Measurements from ENCODE around the gene RSRC2.

Gene RSRC2

GRCh38 chr12:122527478-122527944 is 775 bp upstream of the RSRC2 start:
- DNase-seq (ENCODE audit: low spot score) = no peak
- Histone ChIP-seq H3K27me3 (ENCODE audit: control insufficient read depth in 3 of 3, insufficient read depth in 3 of 3, low read depth in 1 of 3, low read length in 3 of 3) (no peaks in the 10 kb centered on the region), H3K36me3 (replicated peaks in 1 of 2; ENCODE audit: control insufficient read depth in 2 of 2, insufficient read depth in 2 of 2, low read length in 2 of 2) (peaks cover 10 to 62% of the 10 kb centered on the region in 2 donors)

DNA sequence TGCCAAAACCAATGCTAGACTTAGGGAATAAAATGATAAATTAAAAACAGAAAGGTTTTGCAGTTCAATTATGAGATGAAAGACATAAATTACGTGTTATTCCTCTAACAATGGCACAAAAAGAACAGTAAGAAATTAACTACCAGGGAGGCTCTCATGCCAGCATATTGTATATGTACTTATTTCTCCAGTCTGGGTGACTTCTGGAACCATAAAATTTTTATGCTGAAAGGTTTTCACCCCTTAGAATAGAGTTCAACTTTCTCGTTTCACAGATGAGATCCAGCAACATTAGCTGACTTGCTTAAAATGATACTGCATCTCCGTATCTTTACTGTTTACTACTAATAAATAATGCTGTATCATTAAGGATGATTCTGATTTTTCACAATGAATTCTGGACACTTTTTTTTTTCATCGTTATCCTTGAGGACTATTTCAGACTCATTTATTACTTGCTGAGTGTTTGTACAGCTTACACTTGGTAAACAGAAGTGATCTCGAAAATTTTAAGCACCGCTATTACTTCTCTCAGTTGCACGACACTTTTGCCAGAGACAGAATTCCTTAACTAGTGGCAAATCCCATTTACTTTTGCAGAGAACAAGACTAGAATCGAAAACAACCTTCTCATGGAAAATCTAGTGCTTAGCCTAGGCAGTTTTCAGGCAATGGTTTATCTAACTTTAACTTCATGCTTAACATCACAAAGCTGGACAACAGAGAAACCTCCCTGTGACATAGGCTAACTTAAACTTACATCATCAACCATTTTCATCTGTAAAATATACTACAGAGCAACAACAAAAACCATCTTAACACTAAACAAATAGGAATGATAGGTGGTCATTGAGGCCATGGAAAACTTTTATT is 2.7 kb downstream of the RSRC2 start:
- no peak overlapping the region for H3K18ac ChIP-seq (ENCODE audit: low read length)
- peaks cover 3 to 17% of the 10 kb centered on the region in 2 donors for H3K4me1 ChIP-seq (ENCODE audit: control insufficient read depth in 2 of 2, insufficient read depth in 1 of 2, low read depth in 1 of 2, low read length in 2 of 2)
- no peak overlapping the region for H2BK15ac ChIP-seq (ENCODE audit: low read length)
- H3K4me3 ChIP-seq (ENCODE audit: low read length in 2 of 2) = peak overlapping the region in 1 of 2 donors; percentile 54
- DNase-seq (ENCODE audit: low spot score) = no peak
- no peak overlapping the region for H2AK5ac ChIP-seq (ENCODE audit: low read depth, low read length)
- H2AFZ ChIP-seq (ENCODE audit: low read length) = no peak overlapping the region
- no peak overlapping the region for H4K8ac ChIP-seq (ENCODE audit: low read depth, low read length)
- H3K9ac ChIP-seq (ENCODE audit: low read depth, low read length, poor library complexity) = no peak overlapping the region
- H3K4ac ChIP-seq (ENCODE audit: low read length) = no peak overlapping the region
- no peak overlapping the region for H3K14ac ChIP-seq (ENCODE audit: low read length)
- no peak overlapping the region for H2BK12ac ChIP-seq (ENCODE audit: low read length)
- no peaks in the 10 kb centered on the region for H3K79me1 ChIP-seq (ENCODE audit: low read depth, low read length)
- H3K27ac ChIP-seq (replicated peaks; ENCODE audit: low read length) = no peak overlapping the region
- no peak overlapping the region for H2BK5ac ChIP-seq (ENCODE audit: low read length)
- H3K9me3 ChIP-seq (replicated peaks in 1 of 2; ENCODE audit: control insufficient read depth in 2 of 2, insufficient read depth in 1 of 2, low read depth in 1 of 2, low read length in 2 of 2) = no peaks in the 10 kb centered on the region
- no CpG with 5 or more reads among the region's 8 CpGs for WGBS, 2 donors (ENCODE audit: extremely low coverage in 2 of 2, insufficient read length in 2 of 2, insufficient replicate concordance in 1 of 2)
- peaks cover 12 to 69% of the 10 kb centered on the region in 2 donors for H3K36me3 ChIP-seq (replicated peaks in 1 of 2; ENCODE audit: control insufficient read depth in 2 of 2, insufficient read depth in 2 of 2, low read length in 2 of 2)
- no peak overlapping the region for H4K91ac ChIP-seq (ENCODE audit: low read depth, low read length, poor library complexity)
- no peak overlapping the region for H3K23ac ChIP-seq (ENCODE audit: low read depth, low read length, poor library complexity)
- no peak overlapping the region for H2BK120ac ChIP-seq (ENCODE audit: low read depth, low read length)
- no peaks in the 10 kb centered on the region for H3K27me3 ChIP-seq (ENCODE audit: control insufficient read depth in 3 of 3, insufficient read depth in 3 of 3, low read depth in 1 of 3, low read length in 3 of 3)
- no peak overlapping the region for H3K4me2 ChIP-seq (ENCODE audit: insufficient read depth, low read length, poor library complexity, severe bottlenecking)

More at GRCh38 chr12:122527478-122527944, 775 bp upstream of the RSRC2 start:
- H2AFZ ChIP-seq (ENCODE audit: low read length) = peak overlapping the region; percentile 81
- H2BK12ac ChIP-seq (ENCODE audit: low read length) = no peak overlapping the region
- peak overlapping the region; percentile 85 for H3K9ac ChIP-seq (ENCODE audit: low read depth, low read length, poor library complexity)
- peak overlapping the region; percentile 77 for H3K27ac ChIP-seq (replicated peaks; ENCODE audit: low read length)
- H3K4me1 ChIP-seq (ENCODE audit: control insufficient read depth in 2 of 2, insufficient read depth in 1 of 2, low read depth in 1 of 2, low read length in 2 of 2) = peaks cover 3 to 17% of the 10 kb centered on the region in 2 donors
- no peak overlapping the region for H2AK5ac ChIP-seq (ENCODE audit: low read depth, low read length)
- H3K23ac ChIP-seq (ENCODE audit: low read depth, low read length, poor library complexity) = no peak overlapping the region
- peak overlapping the region; percentile 50 for H3K4me2 ChIP-seq (ENCODE audit: insufficient read depth, low read length, poor library complexity, severe bottlenecking)
- no peak overlapping the region for H3K4ac ChIP-seq (ENCODE audit: low read length)
- no peaks in the 10 kb centered on the region for H3K9me3 ChIP-seq (replicated peaks in 1 of 2; ENCODE audit: control insufficient read depth in 2 of 2, insufficient read depth in 1 of 2, low read depth in 1 of 2, low read length in 2 of 2)
- no peak overlapping the region for H2BK5ac ChIP-seq (ENCODE audit: low read length)
- H3K18ac ChIP-seq (ENCODE audit: low read length) = no peak overlapping the region
- H4K91ac ChIP-seq (ENCODE audit: low read depth, low read length, poor library complexity) = no peak overlapping the region
- no peak overlapping the region for H3K14ac ChIP-seq (ENCODE audit: low read length)
- no peak overlapping the region for H2BK15ac ChIP-seq (ENCODE audit: low read length)
- WGBS, 2 donors (ENCODE audit: extremely low coverage in 2 of 2, insufficient read length in 2 of 2, insufficient replicate concordance in 1 of 2) = no CpG with 5 or more reads among the region's 21 CpGs
- H2BK120ac ChIP-seq (ENCODE audit: low read depth, low read length) = no peak overlapping the region
- peak overlapping the region; percentile 76 to 82 for H3K4me3 ChIP-seq (ENCODE audit: low read length in 2 of 2)
- H4K8ac ChIP-seq (ENCODE audit: low read depth, low read length) = no peak overlapping the region
- H3K79me1 ChIP-seq (ENCODE audit: low read depth, low read length) = no peaks in the 10 kb centered on the region

- Histone ChIP-seq H2BK12ac (ENCODE audit: low read length) (no peak overlapping the region), H3K4me3 (ENCODE audit: low read length in 2 of 2) (no peak overlapping the region), H4K91ac (ENCODE audit: low read depth, low read length, poor library complexity) (no peak overlapping the region), H3K4me1 (ENCODE audit: control insufficient read depth in 2 of 2, insufficient read depth in 1 of 2, low read depth in 1 of 2, low read length in 2 of 2) (peaks cover 3 to 17% of the 10 kb centered on the region in 2 donors), H3K9me3 (replicated peaks in 1 of 2; ENCODE audit: control insufficient read depth in 2 of 2, insufficient read depth in 1 of 2, low read depth in 1 of 2, low read length in 2 of 2) (no peaks in the 10 kb centered on the region), H3K27me3 (ENCODE audit: control insufficient read depth in 3 of 3, insufficient read depth in 3 of 3, low read depth in 1 of 3, low read length in 3 of 3) (no peaks in the 10 kb centered on the region), H3K23ac (ENCODE audit: low read depth, low read length, poor library complexity) (no peak overlapping the region), H3K9ac (ENCODE audit: low read depth, low read length, poor library complexity) (peak overlapping the region; percentile 47), H3K4ac (ENCODE audit: low read length) (no peak overlapping the region), H3K79me1 (ENCODE audit: low read depth, low read length) (no peaks in the 10 kb centered on the region), H2AFZ (ENCODE audit: low read length) (no peak overlapping the region), H2AK5ac (ENCODE audit: low read depth, low read length) (no peak overlapping the region), H3K18ac (ENCODE audit: low read length) (no peak overlapping the region), H3K36me3 (replicated peaks in 1 of 2; ENCODE audit: control insufficient read depth in 2 of 2, insufficient read depth in 2 of 2, low read length in 2 of 2) (peaks cover 15 to 69% of the 10 kb centered on the region in 2 donors), H3K4me2 (ENCODE audit: insufficient read depth, low read length, poor library complexity, severe bottlenecking) (no peak overlapping the region), H3K27ac (replicated peaks; ENCODE audit: low read length) (no peak overlapping the region), H2BK15ac (ENCODE audit: low read length) (no peak overlapping the region), H2BK120ac (ENCODE audit: low read depth, low read length) (no peak overlapping the region), H4K8ac (ENCODE audit: low read depth, low read length) (no peak overlapping the region), H2BK5ac (ENCODE audit: low read length) (no peak overlapping the region), H3K14ac (ENCODE audit: low read length) (no peak overlapping the region)
- DNase-seq (ENCODE audit: low spot score) = no peak
- no CpG with 5 or more reads among the region's 8 CpGs for WGBS, 2 donors (ENCODE audit: extremely low coverage in 2 of 2, insufficient read length in 2 of 2, insufficient replicate concordance in 1 of 2)
Observed at GRCh38 chr12:122523280-122523679, 3.5 kb downstream of the RSRC2 start.

DNA sequence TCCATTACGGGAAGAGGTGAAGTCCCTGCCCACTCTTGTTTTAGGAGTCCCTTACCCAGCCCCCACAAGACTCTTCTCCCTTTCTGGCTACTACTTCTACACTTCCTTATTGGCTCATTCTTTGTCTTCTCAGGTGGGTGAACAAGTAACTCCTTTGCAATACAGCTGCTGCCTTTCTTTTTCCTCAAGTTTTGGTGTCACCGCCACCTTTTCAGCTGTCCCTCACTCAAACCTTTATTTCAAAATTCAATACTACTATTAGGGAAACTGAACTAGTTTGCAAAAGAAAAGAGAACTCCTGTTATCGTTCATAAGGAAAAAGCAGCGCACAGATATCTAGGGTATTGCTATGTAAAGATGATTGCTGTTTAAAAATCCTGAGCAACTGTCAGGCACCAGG is 6.1 kb downstream of the RSRC2 start:
- DNase-seq (ENCODE audit: low spot score) = no peak
- Histone ChIP-seq H3K4ac (ENCODE audit: low read length) (no peak overlapping the region), H2BK12ac (ENCODE audit: low read length) (no peak overlapping the region), H3K9me3 (replicated peaks in 1 of 2; ENCODE audit: control insufficient read depth in 2 of 2, insufficient read depth in 1 of 2, low read depth in 1 of 2, low read length in 2 of 2) (no peaks in the 10 kb centered on the region), H4K8ac (ENCODE audit: low read depth, low read length) (no peak overlapping the region), H2AK5ac (ENCODE audit: low read depth, low read length) (no peak overlapping the region), H3K27me3 (ENCODE audit: control insufficient read depth in 3 of 3, insufficient read depth in 3 of 3, low read depth in 1 of 3, low read length in 3 of 3) (no peaks in the 10 kb centered on the region), H3K27ac (replicated peaks; ENCODE audit: low read length) (no peak overlapping the region), H3K4me1 (ENCODE audit: control insufficient read depth in 2 of 2, insufficient read depth in 1 of 2, low read depth in 1 of 2, low read length in 2 of 2) (peaks cover 3 to 14% of the 10 kb centered on the region in 2 donors), H3K18ac (ENCODE audit: low read length) (no peak overlapping the region), H2BK120ac (ENCODE audit: low read depth, low read length) (no peak overlapping the region), H2BK15ac (ENCODE audit: low read length) (no peak overlapping the region), H4K91ac (ENCODE audit: low read depth, low read length, poor library complexity) (no peak overlapping the region), H3K4me3 (ENCODE audit: low read length in 2 of 2) (no peak overlapping the region), H3K36me3 (replicated peaks in 1 of 2; ENCODE audit: control insufficient read depth in 2 of 2, insufficient read depth in 2 of 2, low read length in 2 of 2) (peaks cover 27 to 92% of the 10 kb centered on the region in 2 donors), H3K23ac (ENCODE audit: low read depth, low read length, poor library complexity) (no peak overlapping the region), H2AFZ (ENCODE audit: low read length) (no peak overlapping the region), H2BK5ac (ENCODE audit: low read length) (no peak overlapping the region), H3K79me1 (ENCODE audit: low read depth, low read length) (peaks cover 5% of the 10 kb centered on the region), H3K4me2 (ENCODE audit: insufficient read depth, low read length, poor library complexity, severe bottlenecking) (no peak overlapping the region), H3K9ac (ENCODE audit: low read depth, low read length, poor library complexity) (no peak overlapping the region), H3K14ac (ENCODE audit: low read length) (no peak overlapping the region)
- no CpG with 5 or more reads among the region's 4 CpGs for WGBS, 2 donors (ENCODE audit: extremely low coverage in 2 of 2, insufficient read length in 2 of 2, insufficient replicate concordance in 1 of 2)
